ENCODE measurements around the gene HSPG2.

DNA sequence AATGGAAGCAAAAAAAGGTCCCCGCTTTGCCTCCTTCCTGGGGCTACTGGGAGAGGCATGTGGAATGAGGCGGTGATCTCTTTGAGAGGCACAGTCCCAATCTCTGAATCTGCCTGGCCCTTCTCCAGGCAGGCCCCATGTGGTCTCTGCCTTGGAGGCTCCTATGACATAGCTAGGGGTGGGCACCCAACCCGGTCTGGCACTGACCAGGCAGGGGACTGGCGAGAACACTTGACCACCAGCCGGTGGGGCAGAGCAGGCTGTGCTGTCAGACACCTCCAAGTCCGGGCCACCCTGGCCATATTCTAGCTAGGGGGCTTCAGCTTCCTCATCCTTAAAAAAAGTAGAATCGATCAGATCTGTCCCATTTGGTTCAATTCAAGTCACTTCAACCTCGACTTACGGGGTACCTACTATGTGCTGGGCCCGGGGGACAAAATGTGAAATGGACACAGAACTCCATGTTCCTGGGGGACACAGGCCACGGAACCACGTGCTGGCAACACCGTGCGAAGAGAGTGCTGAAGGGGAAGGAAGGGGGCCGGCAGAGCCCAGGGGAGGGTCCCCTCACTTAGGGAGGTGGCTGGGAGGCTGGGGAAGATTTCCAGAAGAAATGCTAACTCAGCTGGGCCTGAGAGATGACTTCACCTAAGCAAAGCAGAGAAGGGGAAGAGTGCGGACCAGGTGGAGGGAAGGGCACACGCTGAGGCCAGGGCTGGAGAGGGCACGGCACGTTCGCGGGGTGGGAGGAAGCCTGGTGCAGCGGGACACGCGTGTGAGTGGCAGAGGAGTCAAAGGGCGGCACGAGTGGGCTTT, 33.3 kb downstream of the HSPG2 start:
- TF ChIP-seq CTCF (IDR thresholded peaks at IDR 0.05; ENCODE audit: low read length) (no peak), EZH2 (IDR thresholded peaks at IDR 0.05; ENCODE audit: borderline replicate concordance, low read length) (no peak)

Measured in OCI-LY1 (cell line).